RWPE2 (cell line): Measurements from ENCODE around the gene IRF8.

Experiments
- ATAC-seq: fragments of 200-7000 bp; cut with Tn5 transposase; 3 replicates; pipeline ENCODE4 v1.9.1; 2021; ENCODE audit warnings: low read depth
- DNase-seq: peaks from one replicate; pipeline ENCODE4 v3.0.0-alpha.2; 2020; ENCODE audit warnings: low spot score
- H3K27ac ChIP-seq: fragments of 450-650 bp; 2 replicates; pipeline ENCODE4 v1.5.1; 2017; ENCODE audit warnings: mild to moderate bottlenecking; ENCODE audit not compliant: poor library complexity, severe bottlenecking
- H3K27me3 ChIP-seq: fragments of 250-450 bp; sonication (Bioruptor Pico); 2 replicates; pipeline ENCODE4 v1.5.1; 2021; ENCODE audit warnings: mild to moderate bottlenecking, moderate library complexity; ENCODE audit not compliant: insufficient read depth, poor library complexity, severe bottlenecking
- H3K36me3 ChIP-seq: fragments of 250-450 bp; sonication (Bioruptor Pico); 2 replicates; pipeline ENCODE4 v1.5.1; 2020; ENCODE audit warnings: low read depth, mild to moderate bottlenecking, moderate library complexity
- H3K4me1 ChIP-seq: fragments of 250-450 bp; sonication (Bioruptor Pico); 2 replicates; pipeline ENCODE4 v1.5.1; 2021; ENCODE audit warnings: mild to moderate bottlenecking, moderate library complexity; ENCODE audit not compliant: insufficient read depth, poor library complexity, severe bottlenecking
- H3K4me3 ChIP-seq: fragments of 250-450 bp; sonication (Bioruptor Pico); 2 replicates; pipeline ENCODE4 v1.5.1; 2021; ENCODE audit warnings: mild to moderate bottlenecking, moderate library complexity; ENCODE audit not compliant: severe bottlenecking
- H3K9me3 ChIP-seq: fragments of 250-450 bp; sonication (Bioruptor Pico); 2 replicates; pipeline ENCODE4 v1.5.1; 2021; ENCODE audit warnings: mild to moderate bottlenecking, moderate library complexity; ENCODE audit not compliant: severe bottlenecking
- CTCF ChIP-seq: fragments of 450-650 bp; IDR thresholded peaks from one replicate; pipeline ENCODE4 v1.5.1; 2017; ENCODE audit warnings: mild to moderate bottlenecking, moderate library complexity; ENCODE audit not compliant: poor library complexity, severe bottlenecking

The IRF8 gene

DNA sequence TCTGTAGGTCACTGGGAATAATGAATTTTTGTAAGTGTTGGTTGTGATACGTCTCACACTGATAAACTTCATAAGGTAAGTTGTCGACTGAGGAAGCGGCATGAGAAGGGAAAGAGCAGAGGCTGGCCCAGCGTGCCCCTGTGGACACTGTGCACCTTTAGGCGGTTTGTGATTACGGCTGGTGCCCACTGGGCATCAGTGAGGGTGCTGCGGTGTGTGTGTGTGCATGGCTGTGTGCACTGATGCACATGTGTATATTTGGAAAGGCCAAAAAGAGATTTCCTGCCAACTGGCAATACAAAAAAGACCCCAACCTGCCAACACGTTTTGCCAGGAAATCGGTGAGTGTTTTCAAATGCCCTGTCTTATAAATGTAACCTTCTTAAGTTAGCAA is 11.9 kb downstream of the IRF8 start:
- Histone ChIP-seq H3K4me3 (no peak overlapping the region), H3K36me3 (no peaks in the 10 kb centered on the region), H3K27me3 (peaks cover 18% of the 10 kb centered on the region), H3K4me1 (no peaks in the 10 kb centered on the region), H3K27ac (no peak overlapping the region), H3K9me3 (no peaks in the 10 kb centered on the region)
- ATAC-seq (no peak), DNase-seq (no peak)
- no peak for TF ChIP-seq CTCF

DNA sequence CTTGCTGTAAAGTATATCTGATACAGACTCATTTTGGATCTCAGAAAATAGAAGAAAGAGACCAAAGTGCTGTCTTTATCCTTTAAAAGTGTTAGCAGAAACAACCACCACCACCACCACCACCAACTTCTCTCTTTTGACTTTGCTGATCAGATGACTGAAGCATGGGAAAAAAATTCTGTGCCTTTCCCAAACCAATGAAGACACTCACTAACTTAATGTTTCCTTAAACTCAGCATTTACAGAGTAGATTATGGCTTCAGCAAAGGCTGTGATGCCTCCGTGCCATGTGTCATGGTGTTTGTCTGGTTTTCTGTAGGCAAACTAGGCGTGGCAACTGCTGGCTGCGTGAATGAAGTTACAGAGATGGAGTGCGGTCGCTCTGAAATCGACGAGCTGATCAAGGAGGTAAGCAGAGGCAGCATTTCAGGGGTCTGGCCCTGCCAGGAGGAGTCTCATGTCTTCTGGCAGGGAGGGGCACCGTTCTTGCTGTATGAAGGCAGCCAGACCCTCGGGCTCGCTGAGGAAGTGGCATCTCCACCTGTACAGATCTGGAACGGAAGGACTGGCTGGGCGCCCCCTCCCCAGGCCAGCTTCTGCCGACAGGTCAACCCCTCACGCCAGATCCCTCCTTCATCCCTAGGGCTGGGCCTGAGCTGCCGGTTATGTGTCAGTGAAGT is 12.4 kb downstream of the IRF8 start:
- H3K36me3 ChIP-seq: no peaks in the 10 kb centered on the region
- H3K27me3 ChIP-seq: peaks cover 18% of the 10 kb centered on the region
- H3K27ac ChIP-seq: no peak overlapping the region
- H3K4me1 ChIP-seq: peaks cover 4% of the 10 kb centered on the region
- ATAC-seq (no peak), DNase-seq (no peak)
- no peak for TF ChIP-seq CTCF
- H3K9me3 ChIP-seq: no peaks in the 10 kb centered on the region
- no peak overlapping the region for H3K4me3 ChIP-seq

- no peak overlapping the region for H3K4me3 ChIP-seq
- H3K9me3 ChIP-seq: no peaks in the 10 kb centered on the region
- no peak for TF ChIP-seq CTCF
- ATAC-seq (no peak), DNase-seq (no peak)
- H3K27ac ChIP-seq: no peak overlapping the region
- peaks cover 18% of the 10 kb centered on the region for H3K27me3 ChIP-seq
- H3K36me3 ChIP-seq: no peaks in the 10 kb centered on the region
- H3K4me1 ChIP-seq: peaks cover 8% of the 10 kb centered on the region
Measured at GRCh38 chr16:85912211-85912974, 13.4 kb downstream of the IRF8 start.

GRCh38 chr16:85913141-85913601 is 14.2 kb downstream of the IRF8 start:
- peaks cover 18% of the 10 kb centered on the region for H3K27me3 ChIP-seq
- no peak for TF ChIP-seq CTCF
- no peak overlapping the region for H3K4me3 ChIP-seq
- no peaks in the 10 kb centered on the region for H3K9me3 ChIP-seq
- H3K27ac ChIP-seq: no peak overlapping the region
- DNase-seq (no peak), ATAC-seq (no peak)
- H3K36me3 ChIP-seq: no peaks in the 10 kb centered on the region
- H3K4me1 ChIP-seq: peaks cover 8% of the 10 kb centered on the region
